Measurements from ENCODE around the gene CD69.

Gene CD69

GRCh38 chr12:9760699-9761418 lies at the start of gene CD69:
CD69 (minus strand) TSS chr12:9760901; CDS start chr12:9760820, 81 bp downstream.
- peak within 1 kb of the TSS; percentile 87 to 89 for H3K4me3 Mint-ChIP-seq
- no peaks in the 10 kb centered on the region for H3K27me3 Mint-ChIP-seq
- DNase-seq (peak; percentile 80 to 90), ATAC-seq (peak; percentile 76)
- H3K9me3 Mint-ChIP-seq = peaks cover 0 to 5% of the 10 kb centered on the region in 2 donors
- H3K27ac Mint-ChIP-seq = peak within 1 kb of the TSS; percentile 97 to 99
- H3K4me1 Mint-ChIP-seq = peaks cover 42% of the 10 kb centered on the region

DNA sequence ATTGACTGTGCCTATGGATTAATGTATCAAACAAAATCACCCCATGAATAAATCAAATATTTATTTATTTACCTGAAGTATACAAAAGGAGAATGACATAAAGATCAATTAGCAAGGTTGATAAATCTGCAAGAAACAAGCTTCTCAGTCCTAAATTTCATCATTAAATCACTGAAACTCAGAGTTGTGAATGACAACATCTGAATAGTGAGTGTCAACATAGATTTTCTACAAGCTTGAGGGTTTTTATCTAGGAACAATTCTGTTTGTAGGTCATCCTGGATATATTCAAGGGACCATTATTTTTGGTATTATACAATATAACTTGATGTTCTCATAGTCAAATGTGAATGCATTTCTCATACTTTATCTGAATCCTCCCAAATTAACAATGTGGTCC lies 49.2 kb upstream of the CD69 start:
- ATAC-seq = no peak
- peaks cover 7% of the 10 kb centered on the region for H3K27me3 Mint-ChIP-seq
- peaks cover 27% of the 10 kb centered on the region for H3K4me1 Mint-ChIP-seq

GRCh38 chr12:9809338-9809737 lies 48.6 kb upstream of the CD69 start:
- Mint-ChIP-seq H3K4me1 (peaks cover 25% of the 10 kb centered on the region), H3K9me3 (no peaks in the 10 kb centered on the region), H3K27me3 (peaks cover 7% of the 10 kb centered on the region), H3K27ac (no peak overlapping the region), H3K4me3 (no peak overlapping the region)
- ATAC-seq (no peak), DNase-seq (no peak)

More for the DNA sequence above, 49.2 kb upstream of the CD69 start:
- no peak for DNase-seq
- Mint-ChIP-seq H3K4me3 (no peak overlapping the region), H3K27ac (no peak overlapping the region), H3K9me3 (no peaks in the 10 kb centered on the region)

- Mint-ChIP-seq H3K4me1 (peaks cover 17% of the 10 kb centered on the region), H3K27ac (no peak overlapping the region), H3K4me3 (no peak overlapping the region), H3K9me3 (no peaks in the 10 kb centered on the region), H3K27me3 (peaks cover 7% of the 10 kb centered on the region)
- DNase-seq (no peak), ATAC-seq (no peak)
Observed at GRCh38 chr12:9808504-9808903, 47.8 kb upstream of the CD69 start.

DNA sequence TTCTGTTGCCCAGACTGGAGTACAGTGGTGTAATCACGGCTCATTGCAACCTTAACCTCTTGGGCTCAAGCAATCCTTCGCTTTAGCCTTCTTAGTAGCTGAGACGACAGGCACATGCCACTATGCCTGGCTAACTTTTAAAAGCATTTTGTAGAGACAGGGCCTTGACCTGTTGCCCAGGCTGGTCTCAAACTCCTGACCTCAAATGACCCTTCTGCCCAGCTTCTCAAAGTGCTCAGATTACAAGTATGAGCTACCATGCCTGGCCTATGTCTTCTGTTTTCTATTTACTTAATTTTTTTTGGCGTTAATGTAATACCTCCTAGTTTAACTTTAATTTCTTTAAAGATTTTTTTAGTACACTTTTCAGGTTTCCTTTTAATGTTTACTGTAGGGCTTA lies 46.0 kb upstream of the CD69 start:
- Mint-ChIP-seq H3K9me3 (no peaks in the 10 kb centered on the region), H3K27ac (no peak overlapping the region), H3K4me3 (no peak overlapping the region), H3K27me3 (peaks cover 7% of the 10 kb centered on the region), H3K4me1 (peaks cover 13% of the 10 kb centered on the region)
- DNase-seq (no peak), ATAC-seq (no peak)

GRCh38 chr12:9805883-9806282 lies 45.2 kb upstream of the CD69 start:
- Mint-ChIP-seq H3K4me1 (peaks cover 4% of the 10 kb centered on the region), H3K4me3 (no peak overlapping the region), H3K27ac (no peak overlapping the region), H3K9me3 (no peaks in the 10 kb centered on the region), H3K27me3 (peaks cover 5% of the 10 kb centered on the region)
- ATAC-seq (no peak), DNase-seq (no peak)

DNA sequence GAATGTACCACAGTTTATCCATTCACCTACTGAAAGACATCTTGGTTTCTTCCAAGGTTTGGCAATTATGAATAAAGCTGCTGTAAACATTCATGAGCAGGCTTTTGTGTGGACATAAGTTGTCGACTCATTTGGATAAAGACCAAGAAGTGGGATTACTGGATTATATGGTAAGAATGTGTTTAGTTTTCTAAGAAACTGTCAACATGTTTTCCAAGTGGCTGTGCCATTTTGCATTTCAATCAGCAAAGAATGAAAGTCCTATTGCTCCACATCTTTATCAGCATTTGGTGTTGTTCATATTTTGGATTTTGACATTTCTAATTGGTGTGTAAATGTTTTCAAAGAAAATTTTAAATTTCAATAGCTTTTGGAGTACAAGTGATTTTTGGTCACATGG lies 39.3 kb upstream of the CD69 start:
- DNase-seq = no peak
- peaks cover 28% of the 10 kb centered on the region for H3K4me1 Mint-ChIP-seq

DNA sequence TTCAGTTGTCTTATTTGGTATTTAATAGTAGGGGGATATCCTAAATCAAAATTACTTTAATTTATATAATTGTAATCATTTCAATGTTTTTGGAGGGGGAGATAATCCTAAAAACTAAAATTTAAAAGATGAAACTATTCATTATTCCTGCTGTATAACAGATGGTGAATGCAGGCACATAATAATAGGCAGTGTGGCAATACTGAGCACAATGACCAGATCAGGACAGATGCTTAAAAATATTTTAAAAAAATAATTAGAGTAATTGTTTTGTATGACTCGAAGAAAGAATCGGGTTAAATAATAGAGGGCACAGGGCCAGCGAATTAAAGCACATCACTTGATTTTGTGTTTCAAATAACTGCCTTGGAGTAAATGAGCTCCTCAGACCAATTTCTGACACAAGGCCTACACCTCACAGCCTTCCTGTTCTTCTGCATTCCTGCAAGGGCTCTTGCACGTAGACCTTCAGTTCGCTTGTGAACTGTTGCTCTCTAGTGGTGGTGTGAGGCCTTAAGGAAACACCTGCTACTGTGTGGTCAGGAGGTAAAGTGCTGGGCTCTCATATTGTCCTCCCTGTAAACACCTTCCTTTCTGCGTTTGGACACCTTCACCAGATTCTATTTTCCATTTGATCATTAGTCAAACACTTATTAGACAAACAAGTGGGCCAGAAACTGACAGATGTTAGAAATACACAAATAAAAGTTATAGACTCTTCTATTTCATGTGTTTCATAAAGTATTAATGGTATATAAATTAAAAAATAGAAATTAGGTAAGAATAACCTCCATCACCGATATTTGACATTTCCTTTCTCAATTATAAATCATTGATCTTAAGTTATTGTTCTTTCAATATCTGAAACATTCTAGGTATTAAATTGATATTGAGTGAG lies 37.3 kb upstream of the CD69 start:
- Mint-ChIP-seq H3K27me3 (no peaks in the 10 kb centered on the region), H3K4me3 (peak overlapping the region; percentile 32 to 79), H3K4me1 (peaks cover 43% of the 10 kb centered on the region), H3K27ac (peak overlapping the region in 1 of 2 donors; percentile 14), H3K9me3 (no peaks in the 10 kb centered on the region)
- peak; percentile 62 to 75 for DNase-seq
- peak; percentile 91 for ATAC-seq

More for the DNA sequence above, 39.3 kb upstream of the CD69 start:
- H3K9me3 Mint-ChIP-seq = no peaks in the 10 kb centered on the region
- H3K27me3 Mint-ChIP-seq = no peaks in the 10 kb centered on the region
- no peak for ATAC-seq
- H3K4me3 Mint-ChIP-seq = no peak overlapping the region
- no peak overlapping the region for H3K27ac Mint-ChIP-seq

GRCh38 chr12:9796971-9797370 lies 36.3 kb upstream of the CD69 start:
- H3K4me3 Mint-ChIP-seq = peak overlapping the region; percentile 60 to 79
- H3K4me1 Mint-ChIP-seq = peaks cover 53% of the 10 kb centered on the region
- DNase-seq (no peak), ATAC-seq (no peak)
- H3K27ac Mint-ChIP-seq = peak overlapping the region; percentile 74 to 99
- H3K9me3 Mint-ChIP-seq = no peaks in the 10 kb centered on the region
- H3K27me3 Mint-ChIP-seq = no peaks in the 10 kb centered on the region

- H3K4me1 Mint-ChIP-seq = peaks cover 59% of the 10 kb centered on the region
- H3K4me3 Mint-ChIP-seq = peak overlapping the region; percentile 60 to 79
- H3K27me3 Mint-ChIP-seq = no peaks in the 10 kb centered on the region
- peak overlapping the region; percentile 74 to 99 for H3K27ac Mint-ChIP-seq
- H3K9me3 Mint-ChIP-seq = no peaks in the 10 kb centered on the region
- ATAC-seq (peak; percentile 64), DNase-seq (no peak)
Observed at GRCh38 chr12:9796346-9796745, 35.6 kb upstream of the CD69 start.

- Mint-ChIP-seq H3K27me3 (no peaks in the 10 kb centered on the region), H3K4me1 (peaks cover 63% of the 10 kb centered on the region), H3K9me3 (peaks cover 0 to under 1% of the 10 kb centered on the region in 2 donors), H3K27ac (peak overlapping the region; percentile 74 to 99), H3K4me3 (peak overlapping the region; percentile 60 to 79)
- no peak for DNase-seq
- no peak for ATAC-seq
Observed at GRCh38 chr12:9795945-9796344, 35.2 kb upstream of the CD69 start.

- peak overlapping the region; percentile 74 to 99 for H3K27ac Mint-ChIP-seq
- DNase-seq (no peak), ATAC-seq (peak; percentile 53)
- H3K27me3 Mint-ChIP-seq = no peaks in the 10 kb centered on the region
- H3K9me3 Mint-ChIP-seq = peaks cover 5 to 7% of the 10 kb centered on the region in 2 donors
- peaks cover 69% of the 10 kb centered on the region for H3K4me1 Mint-ChIP-seq
- H3K4me3 Mint-ChIP-seq = peak overlapping the region; percentile 60 to 79
Observed at GRCh38 chr12:9794484-9795093, 33.9 kb upstream of the CD69 start.

- Mint-ChIP-seq H3K4me3 (peak overlapping the region; percentile 75 to 79), H3K9me3 (peaks cover 5 to 7% of the 10 kb centered on the region in 2 donors), H3K4me1 (peaks cover 74% of the 10 kb centered on the region), H3K27ac (peak overlapping the region; percentile 98 to 99), H3K27me3 (no peaks in the 10 kb centered on the region)
- ATAC-seq (peak; percentile 38), DNase-seq (no peak)
Observed at GRCh38 chr12:9793779-9794395, 33.2 kb upstream of the CD69 start.

GRCh38 chr12:9792961-9793617 lies 32.4 kb upstream of the CD69 start:
- Mint-ChIP-seq H3K9me3 (peaks cover 5 to 7% of the 10 kb centered on the region in 2 donors), H3K4me3 (peak overlapping the region; percentile 75 to 79), H3K27me3 (no peaks in the 10 kb centered on the region), H3K27ac (peak overlapping the region; percentile 97 to 98), H3K4me1 (peaks cover 74% of the 10 kb centered on the region)
- DNase-seq = no peak
- peak; percentile 67 for ATAC-seq
